HG02970 (cell line): ENCODE data around the gene MIDN.

Experiments
- ATAC-seq: cut with Tn5 transposase; IDR thresholded peaks from one replicate; pipeline ENCODE4 v1.9.1; 2021; ENCODE audit warnings: mild to moderate bottlenecking, moderate library complexity, moderate number of reproducible peaks; ENCODE audit not compliant: unreplicated experiment, low FRiP score

The MIDN gene

GRCh38 chr19:1220477-1220930, 27.9 kb upstream of the MIDN start:
- no peak for ATAC-seq

- no peak for ATAC-seq
These were observed 27.1 kb upstream of the MIDN start for GRCh38 chr19:1220976-1221903.

- no peak for ATAC-seq
These were observed 26.5 kb upstream of the MIDN start for GRCh38 chr19:1221904-1222255.

DNA sequence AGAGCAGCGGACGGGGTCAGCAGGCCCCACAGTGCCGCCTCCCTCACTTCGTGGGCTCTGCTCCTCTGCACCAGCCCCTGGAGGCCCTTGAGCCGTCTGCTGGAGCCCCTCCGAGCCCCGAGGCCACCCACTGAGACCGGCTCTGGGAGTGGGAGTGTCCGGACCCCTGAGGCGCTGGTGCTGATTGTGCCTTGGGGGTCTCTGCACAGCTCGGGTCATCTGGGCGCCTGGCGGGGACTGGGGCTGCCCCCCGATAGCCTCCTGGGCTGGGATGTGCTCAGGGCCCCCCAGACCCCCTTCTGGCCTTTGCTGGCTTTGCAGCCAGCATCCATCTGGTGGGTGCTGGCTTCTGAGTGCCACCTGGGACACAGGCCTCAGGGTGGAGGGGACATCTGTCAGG, 26.0 kb upstream of the MIDN start:
- no peak for ATAC-seq

- no peak for ATAC-seq
These were observed 25.1 kb upstream of the MIDN start for GRCh38 chr19:1223018-1223855.

DNA sequence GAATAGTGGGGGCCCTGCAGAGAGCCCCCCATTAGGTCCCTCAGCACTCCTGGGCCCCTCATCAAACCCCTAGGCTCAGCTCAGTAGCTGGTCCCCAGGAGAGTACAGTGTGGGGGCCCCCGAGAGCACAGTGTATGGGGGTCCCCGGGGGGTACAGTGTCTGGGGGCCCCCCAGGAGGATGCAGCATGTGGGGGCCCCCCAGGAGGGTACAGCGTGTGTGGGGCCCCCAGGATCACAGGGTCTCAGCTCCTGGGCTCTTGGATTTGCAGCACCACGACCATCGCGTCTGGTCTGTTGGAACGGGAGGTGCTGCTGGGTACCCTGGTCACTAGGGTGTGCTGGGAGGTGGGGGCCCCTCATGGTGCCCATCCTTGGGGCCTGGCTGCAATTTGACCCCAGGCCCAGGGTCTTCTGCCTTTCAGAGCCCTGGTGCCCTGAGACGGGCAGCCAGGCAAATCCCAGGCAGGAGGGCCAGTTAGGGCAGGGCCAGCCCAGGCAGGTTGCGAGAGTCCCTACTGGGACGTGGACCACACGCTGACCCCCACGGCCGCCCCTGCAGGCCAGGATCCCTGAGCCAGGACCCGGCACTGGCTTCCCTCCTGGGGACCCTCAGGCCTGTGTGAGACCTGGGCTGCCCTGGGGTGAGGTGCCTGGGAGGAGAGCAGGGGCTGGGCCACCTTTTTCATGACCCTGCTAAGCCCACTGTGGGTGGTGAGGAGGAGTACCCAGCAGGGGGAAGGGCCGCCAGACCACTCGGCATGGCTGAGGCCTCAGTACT, 24.1 kb upstream of the MIDN start:
- no peak for ATAC-seq

DNA sequence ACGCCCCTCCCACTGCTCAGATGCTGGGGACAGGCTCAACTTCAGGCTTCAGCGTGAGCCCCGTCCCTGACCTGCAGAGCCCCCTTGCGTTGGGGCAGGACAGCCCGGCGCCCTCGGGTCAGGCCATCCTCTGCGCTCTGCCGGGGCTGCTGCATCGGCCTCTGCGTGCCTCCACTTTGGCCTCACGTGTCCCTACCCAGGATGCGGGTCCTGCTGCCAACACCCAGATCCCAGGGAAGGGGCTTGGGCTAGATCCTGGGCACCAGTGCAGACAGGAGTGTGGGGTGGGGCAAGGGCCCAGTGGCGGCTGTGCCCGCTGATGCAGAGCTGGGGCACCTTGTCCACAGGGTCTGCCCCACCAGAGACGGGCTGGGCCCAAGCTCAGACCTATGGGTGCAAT, 23.5 kb upstream of the MIDN start:
- ATAC-seq, result no peak

GRCh38 chr19:1225440-1226226, 22.8 kb upstream of the MIDN start:
- ATAC-seq, result no peak

GRCh38 chr19:1226227-1226518, 22.2 kb upstream of the MIDN start:
- ATAC-seq, result no peak

- ATAC-seq, result no peak
These were observed 21.7 kb upstream of the MIDN start for GRCh38 chr19:1226522-1227303.

DNA sequence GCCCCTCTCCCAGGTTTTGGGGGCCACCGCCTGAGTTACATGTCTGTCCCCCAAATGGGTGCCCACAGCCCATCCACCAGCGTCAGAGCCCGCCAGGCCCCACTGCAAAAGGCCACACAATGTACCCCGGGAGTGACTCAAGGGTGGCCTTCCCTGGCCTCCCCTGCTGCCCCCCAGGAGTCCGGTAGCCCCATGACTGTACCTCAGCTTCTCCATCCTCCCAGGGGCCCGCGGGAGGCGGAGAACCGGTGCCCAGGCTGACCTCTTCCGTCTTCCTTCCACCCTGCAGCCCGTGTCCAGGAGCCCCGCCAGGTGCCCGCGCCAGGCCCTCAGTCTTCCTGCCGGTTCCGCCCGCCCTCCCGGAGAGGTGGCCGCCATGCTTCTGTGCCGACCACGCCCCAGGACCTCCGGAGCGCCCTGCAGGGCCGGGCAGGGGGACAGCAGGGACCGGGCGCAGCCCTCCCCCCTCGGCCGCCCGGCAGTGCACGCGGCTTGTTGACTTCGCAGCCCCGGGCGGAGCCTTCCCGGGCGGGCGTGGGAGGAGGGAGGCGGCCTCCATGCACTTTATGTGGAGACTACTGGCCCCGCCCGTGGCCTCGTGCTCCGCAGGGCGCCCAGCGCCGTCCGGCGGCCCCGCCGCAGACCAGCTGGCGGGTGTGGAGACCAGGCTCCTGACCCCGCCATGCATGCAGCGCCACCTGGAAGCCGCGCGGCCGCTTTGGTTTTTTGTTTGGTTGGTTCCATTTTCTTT, 20.9 kb upstream of the MIDN start:
- no peak for ATAC-seq

- no peak for ATAC-seq
These were observed 20.0 kb upstream of the MIDN start for GRCh38 chr19:1228161-1228957.

GRCh38 chr19:1229056-1229923, 19.1 kb upstream of the MIDN start:
- ATAC-seq, result no peak

DNA sequence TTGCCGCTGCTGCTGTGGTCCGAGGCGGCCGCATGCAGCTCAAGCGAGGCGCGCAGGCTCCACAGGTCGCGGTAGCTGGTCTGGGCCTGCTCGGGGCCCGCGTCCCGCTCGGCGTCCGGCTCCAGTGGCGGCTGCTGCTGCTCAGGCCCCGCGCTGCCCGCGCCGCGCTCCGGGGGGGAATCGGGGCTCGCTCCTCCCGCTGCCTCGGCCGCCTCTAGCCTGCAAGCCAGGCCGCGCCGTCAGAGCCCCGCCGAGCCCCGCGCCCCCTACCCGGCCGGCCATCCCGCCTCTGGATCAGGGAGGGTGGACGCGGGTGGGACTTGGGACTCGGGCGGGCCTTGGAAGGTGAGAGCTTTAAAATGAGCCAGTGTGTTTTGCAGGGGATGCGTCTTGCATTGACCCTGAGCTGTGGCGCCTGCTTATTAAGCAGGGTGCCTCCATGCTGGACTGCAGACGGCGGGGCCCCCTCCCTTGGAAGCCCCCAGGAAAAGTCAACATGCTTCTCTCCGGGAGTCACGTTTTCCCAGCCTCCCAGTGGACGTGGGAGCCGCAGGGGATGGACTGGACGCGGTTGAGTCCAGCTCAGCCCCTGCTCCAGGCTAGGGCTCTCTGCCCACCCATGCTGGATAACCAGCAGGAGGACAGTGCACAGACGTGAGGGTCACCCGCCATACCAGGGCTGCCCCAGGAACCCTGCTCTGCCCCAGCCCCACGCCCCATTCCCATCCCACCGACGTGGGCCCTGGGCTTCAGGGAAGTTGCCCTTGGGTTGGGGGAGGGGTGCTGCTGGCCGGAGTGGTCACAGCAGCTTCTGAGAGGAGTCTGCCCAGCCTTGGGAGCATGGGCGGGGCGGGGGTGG, 18.2 kb upstream of the MIDN start:
- no peak for ATAC-seq

DNA sequence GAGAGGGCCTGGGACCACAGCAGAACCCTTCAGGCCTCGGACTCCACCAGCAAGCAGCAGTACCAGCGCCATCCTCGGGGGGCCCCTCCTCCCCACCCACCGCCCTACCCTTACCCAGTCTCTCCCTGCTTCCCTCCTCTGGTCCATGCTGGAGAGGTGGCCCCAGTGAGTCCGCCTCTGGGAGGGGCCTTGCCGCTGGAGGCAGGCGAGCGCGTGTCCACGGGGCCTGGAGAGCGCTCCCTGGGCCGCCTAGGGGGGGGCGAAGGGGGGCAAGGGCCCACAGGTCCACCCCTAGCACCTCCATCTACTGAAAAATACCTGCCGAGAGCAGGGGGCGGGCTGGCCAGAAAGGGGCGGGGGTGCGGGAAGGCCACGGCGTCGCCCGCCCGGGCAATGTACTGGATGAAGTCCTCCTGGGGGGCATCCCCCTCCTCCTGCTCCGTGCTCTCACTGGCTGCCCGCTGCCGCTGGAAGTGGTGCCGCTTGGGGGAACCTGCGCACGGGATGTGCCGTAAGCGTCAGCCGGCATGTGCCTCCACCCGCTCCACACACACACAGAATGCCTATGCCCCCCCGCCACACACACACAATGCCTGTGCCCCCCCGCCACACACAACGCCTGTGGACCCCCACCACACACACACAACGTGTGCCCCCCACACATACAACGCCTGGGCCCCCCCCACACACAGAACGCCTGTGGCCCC, 17.4 kb upstream of the MIDN start:
- no peak for ATAC-seq
